Lower leg skin (tissue), 3 donors: ENCODE results near the gene PLXNA2.

Source experiments
- CTCF ChIP-seq, 3 donors: fragments of 450-650 bp; IDR thresholded peaks; one replicate each; pipeline ENCODE4 v1.5.1; 2016; ENCODE audit warnings: antibody characterized with exemption in 3 of 3, mild to moderate bottlenecking in 3 of 3, moderate library complexity in 2 of 3
- POLR2A ChIP-seq, 2 donors: fragments of 450-650 bp; IDR thresholded peaks; one replicate each; pipeline ENCODE4 v1.6.1; 2016 to 2017; ENCODE audit warnings: antibody characterized with exemption in 2 of 2, mild to moderate bottlenecking in 1 of 2, moderate library complexity in 1 of 2

GRCh38 chr1:208178091-208178529 lies 66.1 kb downstream of the PLXNA2 start:
- TF ChIP-seq CTCF (IDR thresholded peaks at IDR 0.05): no peak
- no peak for TF ChIP-seq POLR2A (IDR thresholded peaks at IDR 0.05)
